NAMALWA (cell line): ENCODE data around the gene OR10G3.
"Not testable (repeated sequence)": the region's sequence is repeated elsewhere in the genome, so short reads cannot be mapped to it uniquely, and the experiment has no call there.

Experiments used
- DNase-seq: peaks from one replicate; pipeline ENCODE4 v3.0.0-alpha.2; 2015; ENCODE audit warnings: low spot score

The OR10G3 gene, protein sequence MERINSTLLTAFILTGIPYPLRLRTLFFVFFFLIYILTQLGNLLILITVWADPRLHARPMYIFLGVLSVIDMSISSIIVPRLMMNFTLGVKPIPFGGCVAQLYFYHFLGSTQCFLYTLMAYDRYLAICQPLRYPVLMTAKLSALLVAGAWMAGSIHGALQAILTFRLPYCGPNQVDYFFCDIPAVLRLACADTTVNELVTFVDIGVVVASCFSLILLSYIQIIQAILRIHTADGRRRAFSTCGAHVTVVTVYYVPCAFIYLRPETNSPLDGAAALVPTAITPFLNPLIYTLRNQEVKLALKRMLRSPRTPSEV

DNA sequence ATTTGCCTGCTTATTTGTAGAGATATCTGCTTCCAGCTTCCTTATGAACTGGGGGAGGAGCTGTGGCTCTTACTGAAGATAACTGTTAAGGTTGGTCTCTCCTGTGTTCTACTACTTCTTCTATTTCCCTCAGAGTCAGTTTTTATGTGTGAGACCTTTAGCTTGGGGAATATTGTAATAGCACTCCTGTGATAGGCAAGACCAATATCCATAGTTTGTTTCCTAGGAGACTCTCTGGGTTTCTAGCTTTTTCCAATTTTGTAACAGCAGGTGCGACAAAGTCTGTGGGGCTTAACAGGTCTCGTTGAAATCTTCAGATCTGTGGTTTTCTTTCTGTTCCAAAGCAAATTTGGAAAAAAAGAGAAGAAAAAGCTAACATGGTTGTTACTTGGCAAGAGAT, at the start of gene OR10G3:
TSS of gene OR10G3 (minus strand) at position 101 of the 400 bp plus-strand sequence. CDS start 9,332 bp downstream, outside the sequence.
- DNase-seq: no peak

DNA sequence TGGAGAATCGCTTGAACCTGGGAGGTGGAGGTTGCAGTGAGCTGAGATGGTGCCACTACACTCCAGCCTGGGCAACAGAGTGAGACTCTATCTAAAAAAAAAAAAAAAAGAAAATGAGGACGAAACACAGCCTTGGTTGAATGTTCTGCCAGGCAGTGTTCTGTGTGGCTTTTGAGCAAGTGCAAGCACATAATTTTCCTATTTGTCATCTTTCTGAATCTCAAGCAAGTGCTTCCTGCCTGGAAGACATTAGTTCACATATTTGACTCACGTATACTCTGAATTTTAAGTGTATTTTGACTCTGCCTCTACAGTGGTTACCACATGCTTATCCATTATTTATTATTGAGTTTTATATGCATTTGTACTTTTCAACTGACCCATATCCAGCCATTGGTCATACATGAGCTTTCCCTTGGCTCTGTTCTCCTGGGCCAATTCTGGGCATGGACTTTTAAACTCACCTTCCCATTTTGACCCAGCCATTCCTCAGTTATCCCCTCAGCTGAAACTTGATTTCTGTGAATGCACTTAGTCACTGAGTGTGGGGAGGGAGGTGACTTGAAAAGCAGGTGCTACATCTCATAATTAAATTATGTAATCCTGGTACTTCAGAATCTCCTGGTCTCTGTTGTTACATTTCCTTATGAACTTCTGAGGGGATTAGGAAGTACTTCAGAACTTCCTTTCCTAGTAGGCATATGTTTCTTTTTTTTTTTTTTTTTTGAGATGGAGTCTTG, 46.8 kb upstream of the OR10G3 start:
- no peak for DNase-seq

DNA sequence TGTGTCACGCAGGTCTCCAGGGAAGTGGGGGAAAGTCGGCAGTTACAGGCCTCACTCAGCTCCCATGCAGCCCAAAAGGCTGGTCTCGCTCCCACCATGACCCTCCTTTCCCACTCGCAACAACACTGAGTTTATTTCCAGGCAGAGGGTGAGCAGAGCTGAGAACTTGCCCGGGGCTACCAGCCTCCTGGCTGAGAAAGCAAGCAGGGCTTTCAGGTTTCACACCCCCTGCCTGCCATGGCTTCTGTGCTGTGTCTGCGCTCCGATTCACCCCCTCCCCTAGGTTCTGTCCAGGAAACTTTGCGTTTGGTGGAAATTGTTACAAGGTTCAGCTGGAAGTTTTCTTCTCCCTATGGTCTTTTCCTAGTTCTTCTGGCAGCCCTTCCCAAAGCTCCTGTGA, 37.7 kb upstream of the OR10G3 start:
- no peak for DNase-seq

DNA sequence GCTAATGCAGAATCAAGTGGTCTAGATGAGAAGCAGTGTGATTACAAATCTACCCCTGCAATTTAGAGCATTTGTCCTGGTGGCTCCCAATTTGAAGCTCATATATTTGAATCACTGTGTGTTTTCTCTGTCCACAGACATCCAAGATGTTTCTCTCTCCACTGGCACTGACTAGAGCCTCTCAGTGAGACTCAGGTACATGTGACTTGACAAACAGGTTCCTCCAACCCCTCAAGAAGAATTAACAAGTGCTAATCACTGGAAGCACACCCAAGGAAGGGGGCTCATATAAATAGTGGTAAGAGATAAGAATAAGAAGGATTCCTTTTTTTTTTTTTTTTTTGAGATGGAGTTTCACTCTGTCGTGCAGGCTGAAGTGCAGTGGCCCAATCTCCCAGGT, 34.4 kb upstream of the OR10G3 start:
- no peak for DNase-seq

DNA sequence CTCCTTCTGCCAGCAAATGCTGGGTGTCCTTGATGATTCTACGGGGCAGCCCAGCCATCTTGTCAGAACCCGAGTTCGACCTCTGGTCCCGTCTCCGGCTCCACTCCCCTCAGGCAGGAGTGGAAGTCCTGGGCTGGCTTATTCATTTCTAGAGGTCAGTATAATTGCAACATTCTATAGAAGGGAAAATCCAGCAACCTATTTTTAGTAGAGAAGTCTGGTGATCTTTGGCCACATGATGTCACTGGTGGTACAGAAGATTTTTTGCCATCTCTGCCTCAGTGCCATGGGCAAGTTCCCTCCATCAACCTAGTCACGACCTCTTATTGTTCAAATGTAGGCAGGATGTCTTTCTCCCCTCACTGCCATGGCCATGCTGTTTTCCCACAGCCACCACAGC, 32.4 kb upstream of the OR10G3 start:
- no peak for DNase-seq

DNA sequence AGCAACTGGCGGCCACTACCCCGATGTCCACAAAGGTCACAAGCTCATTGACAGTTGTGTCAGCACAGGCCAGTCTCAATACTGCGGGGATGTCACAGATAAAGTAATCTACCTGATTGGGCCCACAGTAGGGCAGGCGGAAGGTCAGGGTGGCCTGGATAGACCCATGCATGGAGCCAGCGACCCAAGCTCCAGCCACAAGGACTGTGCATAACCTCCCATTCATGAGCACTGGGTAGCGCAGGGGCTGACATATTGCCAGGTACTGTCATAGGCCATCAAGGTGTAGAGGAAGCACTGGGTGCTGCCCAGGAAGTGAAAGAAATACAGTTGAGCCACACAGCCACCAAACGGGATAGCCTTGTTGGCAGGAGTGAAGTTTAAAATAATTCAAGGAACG, 22.3 kb upstream of the OR10G3 start:
- not testable (repeated sequence) for DNase-seq

DNA sequence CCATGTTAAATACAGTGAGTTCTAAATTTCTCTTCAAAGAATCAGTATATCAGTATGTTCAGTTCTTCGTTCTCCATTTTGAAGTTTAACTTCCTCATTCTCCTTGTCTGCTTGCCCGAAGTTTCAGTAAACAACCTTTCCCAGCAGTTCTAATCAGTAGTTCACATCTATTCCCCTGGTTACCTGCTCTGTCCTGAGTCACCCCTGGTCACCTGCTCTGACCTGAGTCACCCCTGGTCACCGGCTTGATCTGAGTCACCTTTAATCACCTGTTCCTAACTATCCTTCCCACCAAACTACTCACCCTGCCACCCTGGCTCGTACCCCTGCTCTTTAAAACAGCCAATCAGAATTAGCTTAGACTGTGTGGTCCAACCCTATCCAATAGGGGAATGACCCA, 9.4 kb upstream of the OR10G3 start:
- no peak for DNase-seq

DNA sequence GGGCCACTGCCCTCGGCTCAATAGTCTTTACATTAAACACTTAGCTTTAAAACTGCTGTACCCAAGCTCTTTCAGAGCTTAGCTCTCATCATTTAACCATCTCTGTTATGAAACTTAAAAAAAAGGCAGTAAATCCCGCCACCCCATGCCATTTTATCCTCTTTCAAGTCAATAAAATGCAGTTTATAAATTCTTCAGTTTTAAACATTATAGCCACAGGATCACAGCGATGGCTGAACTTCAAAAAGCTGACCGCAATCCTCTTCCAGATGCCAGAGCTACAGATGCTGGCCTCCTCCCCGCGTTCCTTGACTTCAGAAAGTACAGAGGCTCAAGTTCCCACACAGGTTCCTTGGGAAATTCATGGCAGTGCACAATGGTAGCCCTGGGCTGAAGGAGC, 4.2 kb downstream of the OR10G3 start:
- no peak for DNase-seq

DNA sequence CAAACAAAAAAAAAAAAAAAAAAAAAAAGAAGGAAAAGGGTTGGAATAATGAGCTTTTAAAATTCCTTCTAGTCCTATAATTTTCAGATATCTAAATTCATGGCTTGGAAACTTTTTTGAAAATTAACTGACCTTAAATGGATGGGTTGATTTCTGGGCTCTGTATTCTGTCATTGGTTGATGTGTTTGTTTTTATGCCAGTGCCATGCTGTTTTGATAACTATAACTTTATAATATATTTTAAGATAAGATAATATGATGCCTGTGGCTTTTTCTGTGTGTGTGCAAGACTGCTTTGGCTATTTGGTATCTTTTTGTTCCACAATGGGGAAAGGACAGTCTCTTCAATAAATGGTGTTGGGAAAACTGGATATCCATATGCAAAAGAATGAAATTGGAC, 7.3 kb downstream of the OR10G3 start:
- no peak for DNase-seq

DNA sequence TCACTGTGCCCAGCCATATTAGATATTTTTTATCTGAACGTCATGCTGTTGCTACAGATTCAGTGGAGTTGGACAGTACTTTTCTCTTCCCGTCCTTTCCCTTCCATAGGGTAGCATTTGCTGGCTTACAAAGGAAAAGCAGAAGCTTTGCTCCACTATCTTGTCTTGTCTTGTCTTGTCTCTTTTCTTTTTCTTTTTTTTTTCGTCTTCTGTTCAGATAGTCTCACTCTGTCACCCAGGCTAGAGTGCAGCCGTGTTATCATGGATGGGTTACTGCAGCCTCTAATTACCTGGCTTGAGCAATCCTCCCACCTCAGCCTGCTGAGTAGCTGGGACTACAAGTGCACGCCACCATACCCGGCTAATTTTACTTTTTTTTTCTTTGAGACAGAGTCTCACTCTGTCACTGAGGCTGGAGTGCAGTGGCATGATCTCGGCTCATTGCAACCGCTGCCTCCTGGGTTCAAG, 21.1 kb downstream of the OR10G3 start:
- DNase-seq: no peak

DNA sequence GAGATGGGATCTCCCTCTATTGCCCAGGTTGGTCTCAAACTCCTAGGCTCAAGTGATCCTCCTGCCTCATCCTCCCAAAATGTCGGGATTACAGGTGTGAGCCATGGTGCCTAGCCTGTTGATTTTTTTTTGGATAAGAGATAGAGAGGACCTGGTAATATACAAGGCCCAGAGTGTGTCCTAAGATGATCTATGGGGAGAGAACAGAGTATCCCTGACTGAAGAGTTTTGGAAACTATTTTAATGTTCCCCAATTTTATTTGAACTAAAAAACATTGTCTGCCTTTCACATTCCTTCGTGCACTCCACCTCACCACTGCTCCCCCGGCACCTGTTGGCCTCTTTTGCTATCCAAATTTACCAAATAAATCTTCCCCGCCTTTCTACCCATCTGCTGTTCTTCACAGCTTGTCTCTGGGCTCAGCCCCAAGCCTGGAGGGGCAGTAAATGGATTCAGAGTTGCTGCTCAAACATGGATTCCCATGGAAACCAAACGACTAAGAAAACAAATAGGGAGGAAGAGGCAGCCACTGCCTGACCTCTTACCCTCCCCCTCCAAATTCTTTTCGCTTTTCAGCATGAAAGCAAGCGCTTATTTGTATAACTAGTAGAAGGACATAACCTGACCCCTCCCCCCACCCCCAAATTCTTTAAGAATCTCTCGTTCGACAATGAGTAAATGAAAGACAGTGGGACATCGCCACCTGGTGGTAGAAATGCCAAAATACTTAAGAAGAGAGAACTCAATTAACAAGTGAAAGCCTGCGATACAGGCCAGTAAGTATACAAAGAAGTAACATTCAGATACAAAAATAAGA, 22.6 kb downstream of the OR10G3 start:
- DNase-seq: peak; percentile 94

DNA sequence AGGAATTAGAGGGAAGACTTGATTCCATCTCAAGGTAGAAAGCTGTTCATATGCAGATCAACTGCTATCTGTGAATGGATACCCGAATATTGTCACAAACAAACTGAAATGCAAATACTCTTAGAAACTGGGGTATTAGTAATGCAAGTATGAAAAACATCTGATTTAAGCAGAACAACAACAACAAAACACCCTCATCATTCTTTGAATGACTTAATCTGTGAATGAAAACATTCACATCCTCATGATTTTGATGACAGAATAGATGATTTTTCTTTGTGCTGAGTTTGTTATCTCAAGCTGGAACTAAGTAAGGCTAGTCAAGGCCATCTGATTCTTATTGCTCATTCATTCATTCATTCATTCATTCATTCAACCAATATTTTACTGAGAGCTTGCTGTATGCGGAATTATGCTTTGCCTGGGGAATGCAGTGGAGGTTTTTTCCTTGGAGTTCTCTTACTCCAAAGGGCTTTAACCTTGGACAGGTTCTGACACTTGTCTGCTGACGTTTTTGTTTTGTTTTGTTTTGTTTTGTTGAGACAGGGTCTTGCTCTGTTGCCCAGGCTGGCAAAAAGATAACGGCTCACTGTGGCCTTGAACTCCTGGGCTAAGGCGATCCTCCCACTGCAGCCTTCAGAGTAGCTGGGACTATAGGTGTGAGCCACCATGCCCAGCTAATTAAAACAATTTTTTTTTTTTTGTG, 23.3 kb downstream of the OR10G3 start:
- no peak for DNase-seq

DNA sequence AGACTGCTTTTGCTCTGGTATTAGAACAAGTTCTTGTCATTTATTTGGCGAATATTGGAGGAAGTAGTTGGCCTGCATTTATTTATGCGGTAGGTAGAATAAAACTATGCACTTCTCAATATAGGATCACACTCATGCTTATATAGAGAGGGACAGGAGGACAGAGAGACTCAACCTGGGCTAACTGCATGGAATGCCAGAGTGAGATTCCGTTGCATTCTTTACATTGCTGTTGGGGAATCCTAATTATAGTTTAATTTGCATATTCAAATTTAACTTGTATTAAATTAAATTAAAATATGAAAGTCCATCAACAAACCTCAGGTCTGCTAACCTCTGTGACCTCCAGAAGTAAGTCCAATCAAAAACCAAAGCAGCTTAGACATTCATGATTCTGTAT, 26.6 kb downstream of the OR10G3 start:
- DNase-seq: no peak

DNA sequence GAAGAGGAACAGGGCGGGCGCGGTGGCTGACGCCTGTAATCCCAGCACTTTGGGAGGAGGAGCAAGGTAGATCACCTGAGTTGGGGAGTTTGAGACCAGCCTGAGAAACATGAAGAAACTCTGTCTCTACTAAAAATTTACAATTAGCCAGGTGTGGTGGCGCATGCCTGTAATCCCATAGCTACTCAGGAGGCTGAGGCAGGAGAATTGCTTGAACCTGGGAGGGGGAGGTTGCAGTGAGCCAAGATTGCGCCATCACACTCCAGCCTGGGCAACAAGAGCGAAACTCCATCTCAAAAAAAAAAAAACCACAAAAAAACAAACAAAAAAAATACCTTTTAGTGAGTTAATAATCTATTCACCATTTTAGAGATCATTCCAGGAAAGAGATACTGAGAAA, 35.3 kb downstream of the OR10G3 start:
- DNase-seq: not testable (repeated sequence)

DNA sequence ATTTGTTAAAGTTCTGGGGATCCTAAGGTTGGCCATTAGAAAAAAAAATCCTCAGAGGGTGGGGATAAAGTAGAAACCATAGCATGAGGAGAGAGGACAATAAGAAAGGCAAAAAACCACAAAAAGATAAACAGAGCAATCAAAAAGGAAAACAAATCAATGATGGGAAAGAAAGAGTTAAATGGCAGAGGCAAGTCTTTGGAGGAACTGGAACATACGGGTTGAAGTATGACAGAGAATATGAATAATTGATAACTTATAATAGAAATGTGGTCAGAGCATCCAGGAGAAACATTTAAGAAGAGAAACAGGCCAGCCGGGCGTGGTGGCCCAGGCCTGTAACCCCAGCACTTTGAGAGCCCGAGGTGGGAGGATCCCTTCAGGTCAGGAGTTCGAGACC, 35.9 kb downstream of the OR10G3 start:
- no peak for DNase-seq

DNA sequence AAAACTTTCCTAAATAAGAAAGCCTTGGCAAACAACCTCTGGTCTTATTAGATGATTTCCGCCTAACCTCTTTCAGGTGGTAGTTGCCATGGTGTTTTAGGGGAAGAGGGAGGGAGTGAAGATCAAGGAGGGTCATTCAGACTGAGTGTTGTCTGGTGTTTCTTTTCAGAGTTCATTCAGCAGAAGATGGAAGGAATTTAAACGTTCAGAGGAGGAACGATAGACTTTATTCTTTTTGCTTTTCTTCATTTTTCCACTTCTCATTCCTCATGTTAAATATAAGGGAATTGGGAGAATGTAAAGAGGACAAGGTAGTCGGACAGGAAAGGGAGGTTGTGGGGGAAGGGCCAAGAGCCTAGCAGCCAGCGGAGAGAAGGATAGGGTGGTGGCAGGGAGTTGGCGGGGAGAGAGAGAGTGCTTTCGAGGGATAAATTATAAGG, 36.3 kb downstream of the OR10G3 start:
- DNase-seq: no peak

DNA sequence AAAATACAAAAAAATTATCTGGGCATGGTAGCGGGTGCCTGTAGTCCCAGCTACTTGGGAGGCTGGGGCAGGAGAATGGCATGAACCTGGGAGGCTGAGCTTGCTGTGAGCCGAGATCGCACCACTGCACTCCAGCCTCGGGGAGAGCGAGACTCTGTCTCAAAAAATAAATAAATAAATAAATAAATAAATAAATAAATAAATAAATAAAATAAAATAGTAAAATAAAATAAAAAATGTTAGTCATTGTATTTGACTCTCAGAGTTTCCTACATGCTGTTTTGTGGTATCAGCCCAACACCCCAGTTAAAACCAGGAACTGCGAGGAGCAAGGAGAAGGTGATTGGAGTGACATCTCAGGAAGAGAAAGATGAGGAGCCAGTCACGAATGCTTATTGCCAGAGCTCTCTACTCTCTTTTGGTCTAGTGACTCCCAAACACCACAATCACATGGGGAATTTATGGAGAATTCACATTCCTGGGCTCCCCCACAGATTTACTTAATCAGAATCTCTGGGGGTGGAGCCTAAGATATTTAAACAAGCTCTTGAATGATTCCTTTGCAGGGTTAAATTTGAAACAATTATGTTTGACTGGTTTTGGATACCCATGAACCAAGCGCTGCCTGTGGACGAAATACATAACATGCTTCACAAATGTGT, 38.3 kb downstream of the OR10G3 start:
- no peak for DNase-seq

DNA sequence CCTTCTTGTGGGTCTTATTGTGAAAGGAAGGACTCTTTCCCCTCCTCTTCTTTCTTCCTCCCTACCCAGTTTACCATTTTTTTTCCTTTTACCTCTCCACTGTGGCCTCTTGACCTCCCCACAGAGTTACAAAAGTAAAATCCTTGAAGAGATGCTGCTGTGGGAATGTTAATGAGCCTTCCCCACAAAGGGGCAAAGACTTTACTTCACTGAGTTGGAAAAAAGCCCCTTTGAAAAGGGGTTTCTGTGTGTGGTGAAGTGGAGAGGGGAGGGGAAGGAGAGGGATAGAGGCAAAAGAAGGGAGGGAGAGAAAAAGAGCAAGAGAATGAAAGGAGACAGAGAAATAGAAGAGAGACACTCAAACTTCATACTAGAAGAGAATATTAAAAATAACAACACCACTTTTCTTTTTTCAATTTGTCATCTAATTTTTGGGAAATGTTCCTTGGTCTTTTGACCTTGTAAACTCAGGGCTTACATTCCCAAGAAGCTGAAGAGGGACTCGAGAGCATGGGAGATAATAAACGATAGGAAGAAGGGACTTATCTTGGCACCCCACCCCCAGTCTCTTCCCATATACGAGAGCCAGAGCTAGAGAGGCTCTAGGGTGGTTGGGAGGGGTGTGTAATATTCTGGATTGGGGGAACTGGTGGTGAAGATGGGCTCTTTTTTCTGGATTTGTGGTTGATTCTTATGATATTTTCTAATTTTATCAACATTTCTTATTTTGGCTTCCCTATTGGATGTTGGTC, 40.5 kb downstream of the OR10G3 start:
- no peak for DNase-seq

DNA sequence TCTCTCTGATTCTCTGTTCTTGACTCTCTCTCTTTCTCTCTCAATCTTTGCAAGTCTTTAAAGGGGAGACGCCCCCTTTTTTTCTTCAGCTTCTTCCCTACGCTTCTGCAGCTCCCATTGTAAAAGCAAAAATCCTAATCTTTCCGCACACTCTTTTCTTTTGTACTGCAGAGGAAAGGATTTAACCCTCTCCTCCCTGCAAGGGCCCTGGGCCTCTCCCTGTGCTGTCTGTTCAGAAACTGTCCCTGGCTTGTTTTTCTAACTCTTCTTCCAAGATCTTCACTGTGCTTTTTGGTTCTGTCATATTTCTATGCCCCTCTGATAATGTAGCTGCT, 42.8 kb downstream of the OR10G3 start:
- no peak for DNase-seq

DNA sequence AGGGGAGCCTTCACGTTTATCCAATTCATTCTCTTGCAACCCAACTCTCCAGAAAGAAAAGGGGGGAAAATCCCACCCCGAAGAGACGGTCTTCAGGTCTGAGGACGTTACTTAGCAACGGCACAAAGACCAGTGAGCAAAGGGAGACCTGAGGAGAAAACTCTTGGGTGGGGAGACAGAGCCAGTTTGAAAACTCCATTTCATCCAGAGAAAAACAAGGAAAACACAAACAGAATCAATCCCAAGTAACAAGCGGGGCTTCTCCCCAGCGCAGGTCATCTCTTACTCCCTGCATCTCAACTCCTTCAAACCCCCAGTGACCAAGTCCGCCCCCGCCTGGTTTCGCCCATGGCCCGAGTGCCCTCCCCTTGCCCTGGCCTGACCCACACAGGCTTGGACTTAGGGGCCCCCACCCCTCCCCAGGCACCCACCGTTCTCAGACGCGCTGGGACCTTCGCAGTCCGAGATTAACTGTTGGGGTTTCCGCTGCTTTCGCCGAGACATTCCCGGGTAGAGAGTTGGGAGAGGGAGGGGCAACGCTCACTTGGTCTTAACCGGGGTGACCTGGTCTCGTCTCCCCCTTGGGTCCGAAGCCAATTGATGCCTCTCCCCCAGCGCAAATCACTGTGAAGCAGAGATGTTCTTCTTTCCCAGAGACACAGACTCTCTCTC, 43.3 kb downstream of the OR10G3 start:
- DNase-seq: no peak
